Left renal cortex interstitium (tissue), 4 donors: Measurements from ENCODE around the gene KHNYN. TPM values are rescaled to one million over a fixed set of nuclear protein-coding genes. Genes with fewer than 3 reads are reported as not detected.

Source experiments
- DNase-seq, 4 donors: peaks; one replicate each; pipeline ENCODE4 v3.0.0-alpha.2; 2013; ENCODE audit warnings: low read depth in 4 of 4, low spot score in 2 of 4, missing footprints in 1 of 4
- polyA plus RNA-seq, 4 donors: library from polyadenylated mRNA; unstranded; fragments of 120-200 nt; gene quantifications; one replicate each; pipeline ENCODE4 v1.2.1, GENCODE V29; 2013; ENCODE audit not compliant: insufficient read length in 4 of 4

The KHNYN gene
- polyA plus RNA-seq, 4 donors = 39.5 to 53.7 (median 46.6) TPM

GRCh38 chr14:24418492-24418873 lies 11.3 kb upstream of the KHNYN start:
- DNase-seq = no peak

GRCh38 chr14:24422261-24422660 lies 7.5 kb upstream of the KHNYN start:
- no peak for DNase-seq

GRCh38 chr14:24422694-24423601 lies 6.8 kb upstream of the KHNYN start:
- no peak for DNase-seq

- DNase-seq = no peak
Observed at GRCh38 chr14:24425704-24426103, 4.0 kb upstream of the KHNYN start.

GRCh38 chr14:24426150-24426911 lies 3.4 kb upstream of the KHNYN start:
- DNase-seq = no peak

- DNase-seq = no peak
Observed at GRCh38 chr14:24426912-24427536, 2.7 kb upstream of the KHNYN start.

- no peak for DNase-seq
Observed at GRCh38 chr14:24427537-24428508, 1.9 kb upstream of the KHNYN start.

GRCh38 chr14:24428628-24429394 lies 943 bp upstream of the KHNYN start:
- no peak for DNase-seq

GRCh38 chr14:24430143-24430681 lies 458 bp downstream of the KHNYN start:
- DNase-seq = peak in 2 of 4 donors; percentile 39 to 46

- no peak for DNase-seq
Observed at GRCh38 chr14:24430682-24431568, 1.2 kb downstream of the KHNYN start.

- DNase-seq = peak in 2 of 4 donors; percentile 66 to 78
Observed at GRCh38 chr14:24431569-24432258, 2.0 kb downstream of the KHNYN start.

- no peak for DNase-seq
Observed at GRCh38 chr14:24432259-24433131, 2.7 kb downstream of the KHNYN start.

- DNase-seq = no peak
Observed at GRCh38 chr14:24434036-24434435, 4.3 kb downstream of the KHNYN start.

- no peak for DNase-seq
Observed at GRCh38 chr14:24434676-24435075, 4.9 kb downstream of the KHNYN start.

GRCh38 chr14:24435192-24435810 lies 5.5 kb downstream of the KHNYN start:
- DNase-seq = no peak

GRCh38 chr14:24435998-24436354 lies 6.2 kb downstream of the KHNYN start:
- no peak for DNase-seq
